K562 (cell line): Measurements from ENCODE around the gene ZFP36. TPM values are rescaled to one million over a fixed set of nuclear protein-coding genes. Genes with fewer than 3 reads are reported as not detected.

Experiments used
- ARHGAP35 ChIP-seq: fragments of 450-650 bp; IDR thresholded peaks from 2 replicates; pipeline ENCODE4 v1.6.1; 2018; ENCODE audit not compliant: partially characterized antibody
- HLTF ChIP-seq: fragments of 450-650 bp; IDR thresholded peaks from 2 replicates; pipeline ENCODE4 v1.6.1; 2016
- KLF13 ChIP-seq: fragments of 450-650 bp; IDR thresholded peaks from 2 replicates; pipeline ENCODE4 v1.6.1; 2016; ENCODE audit warnings: missing genetic modification characterization, low read depth, mild to moderate bottlenecking, missing compliant biosample characterization, moderate library complexity, borderline replicate concordance
- MAZ ChIP-seq, 2 experiments: fragments of 450-650 bp in 1 of 2; sonication (generic) in 1 of 2; formaldehyde crosslinking; IDR thresholded peaks in 1 of 2; conservative IDR thresholded peaks in 1 of 2; 2 replicates each; pipeline versions ENCODE4 v1.4.0 to v1.5.0; 2020; ENCODE audit warnings: mild to moderate bottlenecking in 1 of 2, missing genetic modification reagents in 1 of 2
- SMAD4 ChIP-seq: fragments of 250-450 bp; sonication (Bioruptor Pico); conservative IDR thresholded peaks from 2 replicates; pipeline ENCODE4 v1.8.0; 2021; ENCODE audit warnings: inconsistent platforms, mild to moderate bottlenecking, moderate library complexity
- YY1 ChIP-seq, 3 experiments: IDR thresholded peaks; 2 replicates each; pipeline ENCODE4 v1.6.1; 2011; ENCODE audit warnings: low read length in 2 of 3, mild to moderate bottlenecking in 2 of 3, moderate library complexity in 2 of 3, borderline replicate concordance in 1 of 3, control low read depth in 1 of 3, low read depth in 1 of 3; ENCODE audit not compliant: insufficient read depth in 3 of 3, insufficient replicate concordance in 2 of 3, control insufficient read depth in 1 of 3, insufficient read length in 1 of 3; ENCODE audit errors: extremely low read depth in 1 of 3
- ZC3H11A ChIP-seq: IDR thresholded peaks from 2 replicates; pipeline ENCODE4 v1.6.1; 2012; ENCODE audit warnings: low read depth, low read length, improper control_type of control experiment
- ZNF431 ChIP-seq: sonication (generic); formaldehyde crosslinking; IDR thresholded peaks from 2 replicates; pipeline ENCODE4 v1.8.0; 2022; ENCODE audit warnings: mild to moderate bottlenecking, missing genetic modification reagents
- polyA plus RNA-seq, 8 experiments: library from polyadenylated mRNA; depleted of rRNA in 4 of 8; stranded (reverse) in 5 of 8; unstranded in 3 of 8; fragments of >200 nt; fragmentation: Nextera tagmentation in 2 of 8; fragmentation: Illumina TruSeq in 1 of 8; extraction: Ambion mirVana in 2 of 8; extraction: Trizol in 1 of 8; gene quantifications; 2 replicates each; pipeline versions ENCODE4 v1.2.1 to v1.2.3, GENCODE V29; 2011 to 2014; ENCODE audit warnings: inconsistent platforms in 1 of 8, missing spikeins in 1 of 8
- total RNA-seq, 7 experiments: library from RNA; depleted of rRNA in 6 of 7; stranded (reverse); fragments of >200 nt in 6 of 7; fragmentation: Illumina TruSeq in 2 of 7; extraction: Trizol in 2 of 7; gene quantifications; 2 replicates each; pipeline versions ENCODE4 v1.2.1 to v1.2.3, GENCODE V29; 2011 to 2021; ENCODE audit warnings: low replicate concordance in 1 of 7
- TF ChIP-seq, protein P1 (sequence below): fragments of 450-650 bp; IDR thresholded peaks from 2 replicates; pipeline ENCODE4 v1.6.1; 2016; ENCODE audit warnings: mild to moderate bottlenecking, moderate library complexity
- TF ChIP-seq, protein P2 (sequence below), 3 experiments: fragments of 200-800 bp in 1 of 3; fragments of 250-450 bp in 1 of 3; fragments of 450-650 bp in 1 of 3; sonication (Bioruptor Pico) in 1 of 3; sonication (Bioruptor generic) in 1 of 3; formaldehyde crosslinking in 1 of 3; IDR thresholded peaks; 2 replicates each; pipeline versions ENCODE4 v1.6.1 to v1.8.0; 2016 to 2022; ENCODE audit warnings: mild to moderate bottlenecking in 2 of 3, missing genetic modification characterization in 2 of 3, missing compliant biosample characterization in 1 of 3, moderate library complexity in 1 of 3

The ZFP36 gene
- total and polyA plus RNA-seq, 9 of the 15 experiments (the other 6 are each of a cell fraction or from before 2014, with no cell fraction given): 1.0 to 20.1 (median 3.5) TPM

DNA sequence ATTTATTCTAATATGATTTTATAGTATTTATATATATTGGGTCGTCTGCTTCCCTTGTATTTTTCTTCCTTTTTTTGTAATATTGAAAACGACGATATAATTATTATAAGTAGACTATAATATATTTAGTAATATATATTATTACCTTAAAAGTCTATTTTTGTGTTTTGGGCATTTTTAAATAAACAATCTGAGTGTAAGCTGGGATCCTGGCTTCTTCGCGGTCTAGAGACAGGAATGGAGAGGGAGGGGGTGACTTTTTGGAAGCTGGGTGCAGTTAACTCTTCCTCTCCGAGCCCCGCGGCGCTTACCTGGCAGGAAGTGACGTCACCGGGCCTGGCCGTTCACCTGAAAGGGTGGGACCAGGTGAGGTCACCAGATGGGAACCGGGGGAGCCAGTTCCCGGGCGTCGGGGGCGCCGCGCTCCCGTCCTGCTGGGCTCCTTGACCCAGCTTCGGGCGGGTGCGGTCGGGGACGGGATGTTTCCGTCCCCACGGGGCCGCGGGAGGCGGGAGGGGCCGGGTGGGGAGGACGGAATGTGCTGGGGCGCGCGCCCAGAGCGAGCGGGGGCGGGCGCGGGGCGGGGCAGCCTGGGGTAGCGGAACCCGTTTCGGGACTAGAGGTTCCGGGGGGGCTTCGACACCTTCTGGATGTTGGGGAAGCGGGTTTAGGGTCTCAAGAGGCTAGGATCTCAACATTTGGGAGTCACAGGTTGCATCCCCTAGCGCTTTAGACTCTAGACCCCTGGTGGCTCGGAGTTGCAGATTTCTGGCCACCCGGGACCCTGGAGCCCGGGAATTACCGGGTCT lies 2.8 kb downstream of the ZFP36 start (continued):
- TF ChIP-seq, protein P1, sequence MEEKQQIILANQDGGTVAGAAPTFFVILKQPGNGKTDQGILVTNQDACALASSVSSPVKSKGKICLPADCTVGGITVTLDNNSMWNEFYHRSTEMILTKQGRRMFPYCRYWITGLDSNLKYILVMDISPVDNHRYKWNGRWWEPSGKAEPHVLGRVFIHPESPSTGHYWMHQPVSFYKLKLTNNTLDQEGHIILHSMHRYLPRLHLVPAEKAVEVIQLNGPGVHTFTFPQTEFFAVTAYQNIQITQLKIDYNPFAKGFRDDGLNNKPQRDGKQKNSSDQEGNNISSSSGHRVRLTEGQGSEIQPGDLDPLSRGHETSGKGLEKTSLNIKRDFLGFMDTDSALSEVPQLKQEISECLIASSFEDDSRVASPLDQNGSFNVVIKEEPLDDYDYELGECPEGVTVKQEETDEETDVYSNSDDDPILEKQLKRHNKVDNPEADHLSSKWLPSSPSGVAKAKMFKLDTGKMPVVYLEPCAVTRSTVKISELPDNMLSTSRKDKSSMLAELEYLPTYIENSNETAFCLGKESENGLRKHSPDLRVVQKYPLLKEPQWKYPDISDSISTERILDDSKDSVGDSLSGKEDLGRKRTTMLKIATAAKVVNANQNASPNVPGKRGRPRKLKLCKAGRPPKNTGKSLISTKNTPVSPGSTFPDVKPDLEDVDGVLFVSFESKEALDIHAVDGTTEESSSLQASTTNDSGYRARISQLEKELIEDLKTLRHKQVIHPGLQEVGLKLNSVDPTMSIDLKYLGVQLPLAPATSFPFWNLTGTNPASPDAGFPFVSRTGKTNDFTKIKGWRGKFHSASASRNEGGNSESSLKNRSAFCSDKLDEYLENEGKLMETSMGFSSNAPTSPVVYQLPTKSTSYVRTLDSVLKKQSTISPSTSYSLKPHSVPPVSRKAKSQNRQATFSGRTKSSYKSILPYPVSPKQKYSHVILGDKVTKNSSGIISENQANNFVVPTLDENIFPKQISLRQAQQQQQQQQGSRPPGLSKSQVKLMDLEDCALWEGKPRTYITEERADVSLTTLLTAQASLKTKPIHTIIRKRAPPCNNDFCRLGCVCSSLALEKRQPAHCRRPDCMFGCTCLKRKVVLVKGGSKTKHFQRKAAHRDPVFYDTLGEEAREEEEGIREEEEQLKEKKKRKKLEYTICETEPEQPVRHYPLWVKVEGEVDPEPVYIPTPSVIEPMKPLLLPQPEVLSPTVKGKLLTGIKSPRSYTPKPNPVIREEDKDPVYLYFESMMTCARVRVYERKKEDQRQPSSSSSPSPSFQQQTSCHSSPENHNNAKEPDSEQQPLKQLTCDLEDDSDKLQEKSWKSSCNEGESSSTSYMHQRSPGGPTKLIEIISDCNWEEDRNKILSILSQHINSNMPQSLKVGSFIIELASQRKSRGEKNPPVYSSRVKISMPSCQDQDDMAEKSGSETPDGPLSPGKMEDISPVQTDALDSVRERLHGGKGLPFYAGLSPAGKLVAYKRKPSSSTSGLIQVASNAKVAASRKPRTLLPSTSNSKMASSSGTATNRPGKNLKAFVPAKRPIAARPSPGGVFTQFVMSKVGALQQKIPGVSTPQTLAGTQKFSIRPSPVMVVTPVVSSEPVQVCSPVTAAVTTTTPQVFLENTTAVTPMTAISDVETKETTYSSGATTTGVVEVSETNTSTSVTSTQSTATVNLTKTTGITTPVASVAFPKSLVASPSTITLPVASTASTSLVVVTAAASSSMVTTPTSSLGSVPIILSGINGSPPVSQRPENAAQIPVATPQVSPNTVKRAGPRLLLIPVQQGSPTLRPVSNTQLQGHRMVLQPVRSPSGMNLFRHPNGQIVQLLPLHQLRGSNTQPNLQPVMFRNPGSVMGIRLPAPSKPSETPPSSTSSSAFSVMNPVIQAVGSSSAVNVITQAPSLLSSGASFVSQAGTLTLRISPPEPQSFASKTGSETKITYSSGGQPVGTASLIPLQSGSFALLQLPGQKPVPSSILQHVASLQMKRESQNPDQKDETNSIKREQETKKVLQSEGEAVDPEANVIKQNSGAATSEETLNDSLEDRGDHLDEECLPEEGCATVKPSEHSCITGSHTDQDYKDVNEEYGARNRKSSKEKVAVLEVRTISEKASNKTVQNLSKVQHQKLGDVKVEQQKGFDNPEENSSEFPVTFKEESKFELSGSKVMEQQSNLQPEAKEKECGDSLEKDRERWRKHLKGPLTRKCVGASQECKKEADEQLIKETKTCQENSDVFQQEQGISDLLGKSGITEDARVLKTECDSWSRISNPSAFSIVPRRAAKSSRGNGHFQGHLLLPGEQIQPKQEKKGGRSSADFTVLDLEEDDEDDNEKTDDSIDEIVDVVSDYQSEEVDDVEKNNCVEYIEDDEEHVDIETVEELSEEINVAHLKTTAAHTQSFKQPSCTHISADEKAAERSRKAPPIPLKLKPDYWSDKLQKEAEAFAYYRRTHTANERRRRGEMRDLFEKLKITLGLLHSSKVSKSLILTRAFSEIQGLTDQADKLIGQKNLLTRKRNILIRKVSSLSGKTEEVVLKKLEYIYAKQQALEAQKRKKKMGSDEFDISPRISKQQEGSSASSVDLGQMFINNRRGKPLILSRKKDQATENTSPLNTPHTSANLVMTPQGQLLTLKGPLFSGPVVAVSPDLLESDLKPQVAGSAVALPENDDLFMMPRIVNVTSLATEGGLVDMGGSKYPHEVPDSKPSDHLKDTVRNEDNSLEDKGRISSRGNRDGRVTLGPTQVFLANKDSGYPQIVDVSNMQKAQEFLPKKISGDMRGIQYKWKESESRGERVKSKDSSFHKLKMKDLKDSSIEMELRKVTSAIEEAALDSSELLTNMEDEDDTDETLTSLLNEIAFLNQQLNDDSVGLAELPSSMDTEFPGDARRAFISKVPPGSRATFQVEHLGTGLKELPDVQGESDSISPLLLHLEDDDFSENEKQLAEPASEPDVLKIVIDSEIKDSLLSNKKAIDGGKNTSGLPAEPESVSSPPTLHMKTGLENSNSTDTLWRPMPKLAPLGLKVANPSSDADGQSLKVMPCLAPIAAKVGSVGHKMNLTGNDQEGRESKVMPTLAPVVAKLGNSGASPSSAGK: no peak; the same call in 1 of the 2 replicates
- TF ChIP-seq YY1 (IDR thresholded peaks at IDR 0.05; ENCODE audit: borderline replicate concordance in 1 of 3, control insufficient read depth in 1 of 3, extremely low read depth in 1 of 3, insufficient read depth in 3 of 3, insufficient read length in 1 of 3, insufficient replicate concordance in 2 of 3, low read depth in 1 of 3, low read length in 2 of 3) (peak in 1 of 3 experiments; percentile 25), KLF13 (no peak), SMAD4 (CRISPR knock-in tag) (no peak), ARHGAP35 (no peak), MAZ (CRISPR knock-in tag; conservative IDR thresholded peaks at IDR 0.05 in 1 of 2, IDR thresholded peaks at IDR 0.05 in 1 of 2) (peak; percentile 75 to 82), ZC3H11A (no peak), HLTF (no peak), ZNF431 (CRISPR knock-in tag) (no peak)
- TF ChIP-seq, protein P2, sequence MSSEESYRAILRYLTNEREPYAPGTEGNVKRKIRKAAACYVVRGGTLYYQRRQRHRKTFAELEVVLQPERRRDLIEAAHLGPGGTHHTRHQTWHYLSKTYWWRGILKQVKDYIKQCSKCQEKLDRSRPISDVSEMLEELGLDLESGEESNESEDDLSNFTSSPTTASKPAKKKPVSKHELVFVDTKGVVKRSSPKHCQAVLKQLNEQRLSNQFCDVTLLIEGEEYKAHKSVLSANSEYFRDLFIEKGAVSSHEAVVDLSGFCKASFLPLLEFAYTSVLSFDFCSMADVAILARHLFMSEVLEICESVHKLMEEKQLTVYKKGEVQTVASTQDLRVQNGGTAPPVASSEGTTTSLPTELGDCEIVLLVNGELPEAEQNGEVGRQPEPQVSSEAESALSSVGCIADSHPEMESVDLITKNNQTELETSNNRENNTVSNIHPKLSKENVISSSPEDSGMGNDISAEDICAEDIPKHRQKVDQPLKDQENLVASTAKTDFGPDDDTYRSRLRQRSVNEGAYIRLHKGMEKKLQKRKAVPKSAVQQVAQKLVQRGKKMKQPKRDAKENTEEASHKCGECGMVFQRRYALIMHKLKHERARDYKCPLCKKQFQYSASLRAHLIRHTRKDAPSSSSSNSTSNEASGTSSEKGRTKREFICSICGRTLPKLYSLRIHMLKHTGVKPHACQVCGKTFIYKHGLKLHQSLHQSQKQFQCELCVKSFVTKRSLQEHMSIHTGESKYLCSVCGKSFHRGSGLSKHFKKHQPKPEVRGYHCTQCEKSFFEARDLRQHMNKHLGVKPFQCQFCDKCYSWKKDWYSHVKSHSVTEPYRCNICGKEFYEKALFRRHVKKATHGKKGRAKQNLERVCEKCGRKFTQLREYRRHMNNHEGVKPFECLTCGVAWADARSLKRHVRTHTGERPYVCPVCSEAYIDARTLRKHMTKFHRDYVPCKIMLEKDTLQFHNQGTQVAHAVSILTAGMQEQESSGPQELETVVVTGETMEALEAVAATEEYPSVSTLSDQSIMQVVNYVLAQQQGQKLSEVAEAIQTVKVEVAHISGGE (CRISPR knock-in tag; IDR thresholded peaks at IDR 0.05): peak in 1 of 3 experiments; percentile 85; a peak in 2 of 6 replicates
